GM19438 (cell line): Measurements from ENCODE around the gene HELZ.
"Not testable (repeated sequence)": the region's sequence is repeated elsewhere in the genome, so short reads cannot be mapped to it uniquely, and the experiment has no call there.

ENCODE experiments used
- ATAC-seq: cut with Tn5 transposase; IDR thresholded peaks from one replicate; pipeline ENCODE4 v1.9.1; 2021; ENCODE audit warnings: low read depth; ENCODE audit not compliant: unreplicated experiment

Gene HELZ

GRCh38 chr17:67041941-67042899 is 202.8 kb downstream of the HELZ start:
- ATAC-seq: no peak

- no peak for ATAC-seq
These were observed 203.5 kb downstream of the HELZ start for GRCh38 chr17:67041531-67041930.

GRCh38 chr17:67041119-67041518 is 203.9 kb downstream of the HELZ start:
- ATAC-seq: not testable (repeated sequence)

GRCh38 chr17:67040652-67041051 is 204.3 kb downstream of the HELZ start:
- no peak for ATAC-seq

GRCh38 chr17:67038861-67039365 is 206.1 kb downstream of the HELZ start:
- no peak for ATAC-seq

GRCh38 chr17:67035131-67036083 is 209.6 kb downstream of the HELZ start:
- no peak for ATAC-seq

- ATAC-seq: no peak
These were observed 211.4 kb downstream of the HELZ start for GRCh38 chr17:67033613-67034012.

- ATAC-seq: no peak
These were observed 212.0 kb downstream of the HELZ start for GRCh38 chr17:67032985-67033384.

- no peak for ATAC-seq
These were observed 212.6 kb downstream of the HELZ start for GRCh38 chr17:67032382-67032781.

GRCh38 chr17:67030641-67031040 is 214.4 kb downstream of the HELZ start:
- ATAC-seq: no peak

GRCh38 chr17:67027031-67027628 is 217.9 kb downstream of the HELZ start:
- no peak for ATAC-seq

GRCh38 chr17:67026341-67026740 is 218.7 kb downstream of the HELZ start:
- ATAC-seq: no peak

GRCh38 chr17:67025216-67025792 is 219.7 kb downstream of the HELZ start:
- ATAC-seq: no peak

GRCh38 chr17:67024736-67025135 is 220.3 kb downstream of the HELZ start:
- no peak for ATAC-seq

GRCh38 chr17:67022451-67022810 is 222.6 kb downstream of the HELZ start:
- ATAC-seq: no peak

- ATAC-seq: no peak
These were observed 223.1 kb downstream of the HELZ start for GRCh38 chr17:67021743-67022450.

- ATAC-seq: no peak
These were observed 223.8 kb downstream of the HELZ start for GRCh38 chr17:67021196-67021595.
